NCI-H1048 (cell line): ENCODE measurements around the gene BBX.

Experiments used
- DNase-seq: peaks from one replicate; lab custom pipeline; 2025; lab: John Stamatoyannopoulos, UW

The BBX gene

DNA sequence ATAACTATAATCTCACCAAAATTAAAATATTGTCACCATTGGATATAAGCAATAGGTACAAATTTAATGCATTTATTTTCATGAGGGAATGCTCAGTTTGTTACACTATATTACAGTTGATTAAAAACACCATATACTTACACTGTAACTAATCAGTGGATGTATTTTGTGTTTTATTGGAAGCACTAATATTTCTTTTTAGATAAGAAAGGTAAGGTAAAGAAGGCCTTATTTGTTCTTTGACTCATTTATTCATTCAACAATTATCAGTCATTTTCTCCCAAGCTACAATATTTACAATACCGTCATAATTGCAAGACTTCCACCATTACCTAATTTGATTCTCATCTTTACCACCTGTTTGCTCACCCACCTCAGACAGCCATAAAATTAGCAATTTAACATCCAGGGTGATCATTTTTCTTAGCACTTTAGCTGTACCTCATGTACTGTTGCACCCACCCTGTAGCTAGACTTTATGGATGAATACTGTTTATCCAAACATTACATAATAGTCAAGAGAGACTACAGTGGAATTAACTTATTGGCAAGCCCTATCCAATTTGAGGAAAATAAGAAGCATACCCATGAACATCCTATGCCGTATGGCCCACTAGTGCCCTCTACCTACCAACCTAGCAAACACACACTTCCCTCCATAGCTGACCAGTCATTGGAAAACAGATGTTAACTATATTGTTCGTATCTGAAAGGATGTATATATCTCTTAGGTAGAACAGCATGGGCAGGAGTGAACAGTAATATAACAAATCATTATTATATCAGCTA, 229.6 kb downstream of the BBX start:
- no peak for DNase-seq

DNA sequence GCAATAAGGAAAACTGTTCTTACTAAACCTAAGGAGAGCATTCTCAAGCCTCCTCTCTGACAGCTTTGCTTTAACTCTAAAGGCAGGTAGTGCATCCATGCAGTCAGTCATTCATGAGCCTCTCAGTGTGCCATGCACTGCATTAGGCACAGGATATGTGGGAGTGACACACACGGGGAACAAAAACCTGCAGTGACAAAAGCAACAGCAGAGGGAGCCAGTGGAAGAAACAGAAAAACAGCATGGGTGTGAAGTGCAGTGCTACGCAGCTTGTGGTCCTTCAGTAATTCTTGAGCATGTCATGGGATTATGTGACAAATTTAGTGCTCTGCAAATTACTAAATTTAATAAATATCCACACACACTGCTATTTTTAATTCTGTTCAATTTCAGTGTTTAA, 230.7 kb downstream of the BBX start:
- DNase-seq: peak; percentile 52

DNA sequence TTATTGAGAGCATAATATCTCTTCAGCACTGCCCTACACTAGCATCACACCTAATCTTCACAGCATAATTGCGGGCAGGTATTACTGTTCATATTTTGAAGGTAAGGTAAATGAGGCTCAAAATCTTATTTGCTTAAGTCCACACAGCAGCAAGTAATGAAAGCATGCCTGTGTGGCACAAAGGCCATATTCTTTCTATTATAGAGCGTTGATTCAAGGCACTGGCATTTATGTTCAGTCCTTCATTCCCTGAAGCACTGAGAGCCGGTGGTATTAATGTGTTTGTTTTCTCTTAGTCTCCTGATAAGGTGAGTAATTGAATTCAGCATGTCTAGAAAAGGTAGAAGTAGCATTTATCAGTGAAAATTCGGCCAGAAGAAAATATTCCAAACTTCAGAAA, 231.2 kb downstream of the BBX start:
- peak; percentile 76 for DNase-seq

DNA sequence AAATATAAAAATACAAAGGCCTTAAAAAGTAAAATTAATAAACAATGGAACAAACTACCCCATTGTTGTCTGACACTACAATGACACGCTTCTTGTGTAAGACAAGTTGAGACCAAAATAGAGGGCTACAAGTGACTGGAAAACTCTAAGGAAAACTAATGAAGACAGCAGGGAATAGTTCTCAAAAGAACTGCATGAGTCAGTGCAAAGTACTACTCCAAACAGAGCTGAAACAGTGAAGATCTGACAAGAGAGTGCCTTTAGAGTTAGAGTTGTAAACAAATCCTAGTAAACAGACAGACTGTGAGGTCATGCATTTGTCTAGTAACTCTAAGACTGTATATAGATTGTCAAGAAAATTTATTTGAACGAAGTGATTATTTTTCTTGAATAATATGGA, 233.9 kb downstream of the BBX start:
- DNase-seq: no peak

DNA sequence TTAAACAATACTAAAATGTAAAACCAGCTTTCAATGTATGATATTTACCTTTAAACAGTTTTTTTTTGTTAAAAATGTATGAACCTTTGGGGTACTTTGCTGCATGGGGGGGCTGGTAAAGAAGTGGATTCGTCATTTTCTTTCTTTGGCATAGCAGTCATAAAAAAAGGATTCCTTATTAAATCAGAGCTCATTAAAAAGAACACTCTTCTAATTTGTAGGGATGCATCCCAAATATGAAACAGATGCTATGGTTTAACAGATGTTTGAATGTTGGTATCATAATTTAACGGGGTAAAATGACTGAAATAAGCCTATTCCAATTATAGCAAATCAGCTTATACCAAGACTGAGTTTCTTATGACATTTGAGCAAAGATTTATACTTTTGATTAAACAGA, 234.4 kb downstream of the BBX start:
- no peak for DNase-seq

DNA sequence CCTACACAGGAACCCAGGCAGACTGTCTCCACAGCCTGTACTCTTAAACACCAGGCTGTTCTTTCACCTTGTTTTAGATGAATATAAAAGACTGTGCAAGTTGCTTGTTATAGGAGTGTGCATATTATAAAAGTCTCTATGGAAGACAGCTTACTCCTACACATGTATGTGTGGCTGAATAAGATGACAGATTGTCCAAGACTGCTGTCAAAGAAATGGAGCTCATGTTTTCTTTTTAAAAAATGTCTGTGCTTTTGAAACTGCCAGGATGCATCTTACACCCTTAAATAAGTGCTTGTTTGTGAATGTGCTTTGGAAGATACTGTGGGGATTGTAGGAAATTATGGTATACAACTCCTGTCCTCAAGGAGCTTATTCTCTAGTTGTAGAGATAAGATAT, 237.4 kb downstream of the BBX start:
- DNase-seq: no peak

DNA sequence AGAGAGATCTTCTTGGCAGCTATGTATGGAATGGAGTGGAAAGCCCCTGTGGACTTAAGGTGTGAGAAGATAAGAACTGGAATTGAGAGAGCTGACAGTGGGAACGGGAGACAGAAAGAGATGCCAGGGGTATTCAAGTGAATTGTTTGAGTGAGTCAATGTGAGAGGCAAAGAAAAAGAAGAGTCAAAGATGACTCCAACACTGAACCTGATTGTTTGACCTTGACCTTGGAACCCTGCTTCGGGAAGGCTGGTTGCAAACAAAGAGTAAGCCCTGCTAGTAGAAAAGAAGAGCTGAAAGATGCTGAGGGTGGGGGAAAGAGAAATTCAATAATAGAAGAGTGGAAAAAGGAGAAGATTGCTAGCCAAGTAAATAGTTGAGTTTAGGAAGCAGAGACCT, 238.6 kb downstream of the BBX start:
- DNase-seq: no peak

DNA sequence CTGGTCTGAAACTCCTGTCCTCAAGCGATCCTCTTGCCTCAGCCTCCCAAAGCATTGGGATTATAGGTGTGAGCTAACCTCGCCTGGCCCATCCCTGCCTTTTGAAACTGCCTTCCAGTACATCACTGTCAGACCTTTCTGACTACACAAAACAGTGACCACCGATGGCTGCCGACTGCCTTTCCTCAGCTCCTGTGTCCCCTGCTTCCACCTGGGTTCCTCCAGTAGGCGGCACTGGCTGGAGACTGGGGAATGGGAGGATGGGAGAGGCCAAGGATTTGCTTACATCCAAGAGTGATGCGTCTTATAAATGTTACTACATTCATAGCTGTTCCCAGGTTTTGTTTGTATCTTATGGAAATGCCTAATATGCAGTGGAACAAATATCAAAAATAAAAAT, 242.8 kb downstream of the BBX start:
- no peak for DNase-seq

DNA sequence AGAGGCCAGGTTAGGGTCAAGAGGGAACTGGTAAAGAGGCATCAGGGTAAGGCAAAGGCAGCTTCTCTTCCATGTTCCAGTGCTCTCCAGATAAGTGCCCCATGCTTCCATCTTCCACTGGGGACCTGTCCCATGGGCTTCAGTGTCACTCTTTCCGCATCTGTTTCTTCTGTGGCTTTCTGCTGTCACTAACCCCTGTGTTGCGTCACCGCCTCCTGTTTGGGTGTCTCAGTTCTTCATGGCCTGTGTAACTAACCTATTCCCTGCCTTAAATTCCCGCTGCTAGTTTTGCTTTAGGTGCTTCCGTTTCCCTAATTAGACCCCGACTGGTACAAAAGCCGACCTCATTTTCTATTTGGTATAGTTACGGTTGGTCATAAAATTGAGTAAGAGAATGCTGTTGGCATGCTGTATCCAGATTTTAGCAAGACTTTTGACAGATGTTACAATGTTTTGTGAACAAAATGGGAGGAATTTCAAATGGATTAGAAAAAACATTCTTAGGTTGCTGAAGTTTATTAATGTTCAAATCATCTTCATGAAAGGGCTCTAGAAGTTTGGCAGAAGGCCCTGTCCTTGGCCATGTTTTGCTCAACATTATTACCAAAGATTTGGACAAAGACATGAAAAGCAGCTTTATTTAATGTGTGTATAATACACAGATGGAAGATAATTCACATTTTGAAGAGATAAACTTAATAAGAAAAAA, 245.3 kb downstream of the BBX start:
- DNase-seq: no peak

DNA sequence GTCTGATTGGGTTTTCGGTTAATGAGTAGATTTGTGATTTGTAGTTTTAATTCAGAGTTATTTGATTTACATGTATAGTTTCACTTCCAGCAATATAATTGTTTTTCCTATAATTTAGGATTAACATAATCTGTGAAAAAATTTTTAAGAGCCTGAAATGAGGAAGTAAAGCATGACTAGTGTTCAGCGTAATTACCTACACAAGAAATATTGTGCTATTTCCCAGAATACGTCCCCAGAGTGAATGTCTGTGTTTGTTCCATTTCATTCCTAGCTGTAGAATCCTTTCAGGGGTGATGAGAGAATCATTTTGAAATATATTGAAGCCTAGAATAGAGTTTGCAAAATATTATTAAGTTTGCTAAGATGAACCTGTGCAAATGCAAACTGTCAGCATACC, 247.1 kb downstream of the BBX start:
- no peak for DNase-seq

DNA sequence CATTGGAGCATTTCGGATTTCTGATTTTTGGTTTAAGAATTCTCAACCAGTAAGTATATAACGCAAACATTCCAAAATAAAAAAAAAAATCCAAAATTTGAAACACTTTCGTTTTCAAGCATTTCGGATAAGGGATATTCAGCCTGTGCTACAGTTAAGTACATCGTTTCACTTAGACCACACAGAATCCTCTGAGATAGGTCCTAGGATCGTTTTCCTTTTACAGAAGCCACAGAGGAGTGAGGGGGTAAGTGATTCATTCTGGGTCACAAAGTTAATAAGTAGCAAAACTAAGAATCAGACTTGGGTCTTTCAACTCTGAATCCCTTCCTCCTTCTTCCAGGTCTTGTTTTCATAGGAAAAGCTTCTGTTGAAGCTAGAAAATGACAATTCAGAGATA, 249.3 kb downstream of the BBX start:
- no peak for DNase-seq

DNA sequence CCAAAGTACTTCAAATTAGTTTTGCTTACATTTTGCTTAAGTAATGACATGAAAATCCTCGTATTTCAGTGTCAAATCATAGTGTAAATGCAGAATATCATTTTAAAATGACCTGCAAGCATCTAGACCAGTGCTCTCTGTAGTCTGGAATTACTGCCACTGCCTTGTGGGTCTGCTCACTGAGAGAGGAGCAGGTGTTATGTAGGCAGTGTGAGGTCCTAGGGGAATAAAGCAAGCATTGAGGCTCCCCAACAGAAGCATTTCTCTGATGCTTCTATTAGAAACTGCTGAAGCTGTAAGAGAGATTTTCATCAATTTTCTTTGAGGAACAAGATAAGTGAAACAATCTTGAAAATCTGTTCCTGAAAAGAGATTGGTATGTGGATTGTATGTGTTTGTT, 253.2 kb downstream of the BBX start:
- DNase-seq: no peak

DNA sequence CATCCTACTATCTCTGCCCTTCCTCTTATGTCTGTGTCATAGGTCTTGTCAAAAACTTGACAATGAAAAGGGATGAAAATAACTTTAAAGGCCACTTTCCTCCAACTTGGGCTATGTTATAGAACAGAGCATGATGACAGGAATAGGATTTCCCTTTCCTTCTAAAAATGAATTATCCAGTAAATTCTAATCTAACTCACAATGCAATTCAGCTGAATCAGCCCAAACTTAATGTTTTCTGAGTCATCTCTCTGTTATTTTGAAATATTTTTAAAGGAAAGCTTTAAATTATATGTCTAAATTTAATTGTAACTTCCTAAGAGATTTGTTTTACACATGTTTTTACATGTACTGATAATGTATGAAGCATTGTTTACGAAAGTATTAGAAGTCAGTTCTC, 258.5 kb downstream of the BBX start:
- no peak for DNase-seq

DNA sequence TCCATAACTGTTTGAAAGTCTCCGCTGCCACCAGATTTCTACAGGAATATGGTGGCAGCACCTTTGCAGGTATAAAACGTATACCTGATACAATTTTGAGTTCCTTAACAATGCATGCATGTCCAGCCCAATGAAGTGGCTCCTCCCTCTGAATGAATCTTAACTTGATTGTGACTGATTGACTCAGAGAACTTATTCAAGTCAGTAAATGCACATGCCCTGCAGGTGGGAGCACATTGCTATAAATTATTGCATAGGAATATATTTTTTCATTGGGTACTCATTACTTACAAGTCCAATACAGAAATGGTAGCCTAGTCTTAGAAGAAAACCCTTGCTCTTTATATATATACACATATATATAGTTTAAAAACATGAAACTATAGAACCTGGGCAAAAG, 259.3 kb downstream of the BBX start:
- DNase-seq: no peak

DNA sequence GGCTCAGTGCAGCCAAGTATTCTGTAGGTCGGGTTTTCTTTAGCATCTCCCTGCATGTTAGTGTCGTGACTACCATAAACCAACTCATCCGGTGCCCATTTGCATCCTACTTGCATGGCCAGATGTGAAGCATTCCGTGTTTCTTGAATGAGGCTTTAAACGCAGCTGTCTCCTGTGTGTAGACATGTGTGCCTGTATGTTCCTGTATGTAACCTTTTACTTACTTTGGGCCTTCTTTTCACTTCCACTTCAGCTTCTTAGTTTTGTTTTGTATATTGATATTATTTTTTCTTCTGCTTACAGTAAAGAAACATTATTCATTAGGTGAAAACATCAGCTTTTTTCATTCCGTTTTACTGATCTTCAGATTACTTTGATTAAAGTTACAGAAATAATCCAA, 267.9 kb downstream of the BBX start:
- no peak for DNase-seq

DNA sequence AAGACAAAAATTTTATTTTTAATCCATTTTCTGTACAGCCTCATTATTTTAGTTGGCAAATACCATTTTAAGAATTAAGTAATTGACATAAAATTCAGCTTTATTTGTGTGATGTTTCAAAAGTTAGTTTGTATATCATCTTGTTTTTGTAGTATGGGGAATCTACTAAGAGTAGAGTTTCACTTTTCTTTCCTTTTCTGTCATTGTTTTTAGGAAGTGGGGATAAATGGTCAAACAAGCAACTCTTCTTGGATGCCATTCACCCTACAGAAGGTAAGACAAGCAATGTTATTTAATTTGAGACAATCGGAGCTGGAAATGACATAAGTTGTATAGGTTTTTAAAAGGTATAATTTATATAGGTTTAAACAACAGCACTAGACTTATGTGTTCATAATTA, 268.3 kb downstream of the BBX start:
- no peak for DNase-seq

DNA sequence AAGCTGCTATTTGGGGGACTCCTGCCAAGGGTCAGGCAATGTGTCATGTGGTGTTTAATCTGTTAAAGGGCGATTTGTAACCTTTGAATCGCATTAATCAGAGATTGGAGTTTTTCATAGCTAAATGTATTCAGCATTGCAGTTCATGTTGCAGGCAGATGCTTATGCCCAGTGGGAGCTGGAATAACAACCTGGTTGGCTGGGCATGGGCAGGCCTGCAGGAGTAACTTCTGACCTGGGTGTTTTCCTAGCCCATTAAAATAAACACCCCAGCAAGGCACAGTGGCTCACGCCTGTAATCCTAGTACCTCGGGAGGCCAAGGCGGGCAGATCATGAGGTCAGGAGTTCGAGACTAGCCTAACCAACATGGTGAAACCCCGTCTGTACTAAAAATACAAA, 268.7 kb downstream of the BBX start:
- DNase-seq: no peak

DNA sequence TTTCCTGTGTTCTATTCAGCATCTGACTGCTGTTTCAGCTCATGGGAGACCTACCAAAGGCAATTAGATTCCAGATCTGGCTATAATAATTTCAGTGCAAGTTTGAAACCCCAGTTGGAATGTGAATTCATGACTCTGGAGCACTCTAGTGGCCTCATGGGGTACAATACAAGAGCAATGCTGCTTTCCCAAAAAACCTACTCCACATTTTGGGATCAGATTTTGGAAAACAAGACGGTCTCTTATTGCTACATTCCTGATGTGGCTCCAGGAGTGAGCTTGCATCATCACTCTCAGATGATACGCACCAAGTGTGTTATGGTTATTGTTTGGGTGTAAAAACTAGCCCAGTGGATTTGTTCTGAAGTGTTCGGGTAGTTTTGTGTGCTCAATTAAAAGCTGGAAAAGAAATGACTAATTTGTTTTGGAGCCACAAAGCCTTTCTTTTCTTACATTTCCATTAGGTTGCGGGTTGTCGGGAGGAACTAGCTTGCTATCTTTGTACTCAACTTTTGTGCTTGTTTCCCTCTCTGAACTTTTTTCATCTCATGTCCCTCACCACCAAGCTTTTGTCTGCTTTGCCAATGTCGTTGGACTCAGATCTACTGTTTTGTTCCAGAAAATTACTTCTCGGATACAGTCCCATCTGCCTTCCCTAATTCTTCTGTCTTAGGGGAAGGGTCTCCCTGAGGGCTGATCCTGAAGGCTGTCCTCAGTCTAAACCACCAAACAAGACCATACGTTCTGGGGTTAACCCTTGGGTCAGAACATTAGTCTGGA, 272.1 kb downstream of the BBX start:
- no peak for DNase-seq

DNA sequence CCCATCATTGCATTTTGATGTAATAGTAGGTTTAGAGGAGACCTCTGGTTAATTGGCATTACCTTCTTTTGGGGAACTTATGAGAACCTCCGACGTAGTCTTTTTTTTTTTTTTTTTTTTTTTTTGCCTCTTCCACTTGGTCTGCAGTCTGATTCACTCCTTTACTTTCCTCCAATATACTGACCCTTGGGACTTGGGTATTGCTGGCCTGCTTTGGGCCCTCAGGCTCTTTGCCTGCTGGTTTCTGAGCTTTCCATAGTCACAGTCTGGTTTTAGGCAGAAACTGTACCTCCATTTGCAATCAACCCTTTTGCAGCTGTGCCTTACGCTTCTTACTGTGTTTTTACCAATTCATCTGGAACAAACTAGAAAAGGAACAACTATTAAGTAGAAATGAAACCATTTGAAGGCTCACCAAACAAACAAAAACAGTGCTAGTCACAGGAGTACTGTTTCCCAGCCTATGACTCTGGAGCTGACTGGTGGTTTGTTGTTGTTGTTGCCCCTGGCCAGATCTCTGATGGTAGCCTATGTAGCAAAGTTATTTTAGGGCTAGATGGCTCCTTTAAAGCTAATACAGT, 272.8 kb downstream of the BBX start:
- no peak for DNase-seq

DNA sequence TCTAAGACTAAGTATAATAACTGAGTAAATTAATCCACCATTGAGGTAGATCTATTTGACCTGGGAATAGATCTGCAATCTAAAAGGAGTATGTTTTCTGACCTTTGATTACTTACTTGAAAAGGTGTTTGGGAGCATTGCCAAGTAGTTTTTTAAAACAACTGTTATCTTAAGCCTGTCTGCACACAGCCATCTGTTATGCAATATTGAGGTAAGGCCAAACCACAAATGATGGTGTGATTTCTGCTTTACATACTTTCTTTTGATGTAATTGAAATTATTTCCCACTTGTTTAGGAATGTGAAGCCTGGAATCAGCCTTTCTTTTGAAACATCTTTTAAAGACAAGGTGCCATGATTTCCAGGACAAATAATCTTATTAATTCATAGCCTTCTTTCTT, 274.0 kb downstream of the BBX start:
- DNase-seq: no peak

DNA sequence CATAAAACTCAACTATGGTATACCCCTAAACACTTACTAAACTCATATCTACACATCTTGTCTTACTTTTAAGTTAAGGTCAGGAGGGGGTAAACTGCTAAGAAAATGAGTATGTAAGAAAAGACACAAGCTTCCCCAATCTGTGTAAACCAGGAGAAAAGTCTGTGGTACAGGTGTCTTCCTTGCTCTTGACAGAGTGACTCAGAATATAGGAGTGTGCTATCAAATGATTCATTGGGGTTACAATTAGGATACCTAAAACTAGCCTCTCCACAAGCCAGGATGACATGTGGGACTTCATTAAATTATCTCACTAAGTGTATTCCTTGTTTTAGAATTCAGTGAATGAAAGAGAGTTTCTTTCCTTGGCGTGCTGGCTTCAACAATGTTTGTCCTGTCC, 274.8 kb downstream of the BBX start:
- DNase-seq: no peak

DNA sequence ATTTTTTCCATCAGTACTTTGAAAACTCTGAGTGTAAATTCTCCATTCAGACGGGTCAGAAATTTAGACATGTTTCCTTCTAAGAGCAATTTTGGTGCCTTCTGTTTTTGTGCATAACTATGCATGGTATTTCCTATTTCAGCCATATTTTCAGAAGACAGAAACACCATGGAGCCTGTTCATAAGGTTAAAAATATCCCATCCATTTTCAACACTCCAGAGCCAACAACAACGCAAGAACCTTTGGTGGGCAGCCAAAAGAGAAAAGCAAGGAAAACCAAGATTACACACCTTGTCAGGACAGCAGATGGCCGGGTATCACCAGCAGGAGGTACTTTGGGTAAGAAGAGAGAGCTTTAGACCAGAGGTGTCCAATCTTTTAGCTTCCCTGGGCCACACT, 275.6 kb downstream of the BBX start:
- no peak for DNase-seq

DNA sequence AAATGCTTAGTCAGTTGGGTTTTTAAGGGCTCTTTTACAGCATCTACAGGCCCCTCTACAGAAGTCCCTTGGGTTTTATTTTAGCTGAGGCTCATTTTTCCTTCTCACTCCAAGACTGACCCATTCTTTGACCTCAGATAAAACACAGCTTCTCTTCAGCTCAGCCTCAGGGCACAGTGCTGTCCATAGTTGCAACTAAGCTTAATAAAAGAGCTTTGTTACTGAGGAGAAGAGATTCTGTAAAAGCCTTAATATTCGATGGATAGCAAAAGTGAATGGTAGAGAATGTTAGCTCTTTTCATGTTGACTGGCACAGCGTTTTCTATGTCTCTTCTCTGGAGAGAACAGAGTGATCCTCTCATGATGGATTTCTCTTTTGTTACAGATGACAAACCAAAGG, 277.9 kb downstream of the BBX start:
- no peak for DNase-seq
